GM13976 (cell line): ENCODE measurements around the gene EBF3.

ENCODE experiments used
- DNase-seq: peaks from one replicate; pipeline ENCODE4 v3.0.0; 2012; ENCODE audit warnings: low spot score
- CTCF ChIP-seq: IDR thresholded peaks from 2 replicates; pipeline ENCODE4 v1.5.1; 2012; ENCODE audit warnings: borderline replicate concordance, mild to moderate bottlenecking; ENCODE audit not compliant: insufficient read depth; ENCODE audit errors: extremely low read depth, missing control alignments, control extremely low read depth
- in situ Hi-C: fragments of 300-500 bp; cut with MboI; formaldehyde crosslinking; loops from one replicate; pipeline ENCODE4 v1.12.0; 2022; ENCODE audit warnings: low sequenced_read_pairs, mixed read lengths, inconsistent platforms; ENCODE audit not compliant: unreplicated experiment

The EBF3 gene

GRCh38 chr10:129909531-129910256, 54.4 kb downstream of the EBF3 start:
- DNase-seq, result no peak
- in situ Hi-C loops, result no loop called here
- no peak for TF ChIP-seq CTCF

- no peak for DNase-seq
- in situ Hi-C loops, result no loop called here
- no peak for TF ChIP-seq CTCF
These were observed 55.0 kb downstream of the EBF3 start for GRCh38 chr10:129909080-129909479.

GRCh38 chr10:129908406-129908805, 55.7 kb downstream of the EBF3 start:
- in situ Hi-C loops, result no loop called here
- no peak for TF ChIP-seq CTCF
- no peak for DNase-seq

- in situ Hi-C loops, result no loop called here
- no peak for TF ChIP-seq CTCF
- no peak for DNase-seq
These were observed 58.5 kb downstream of the EBF3 start for GRCh38 chr10:129905553-129905952.

- no peak for TF ChIP-seq CTCF
- in situ Hi-C loops, result no loop called here
- DNase-seq, result no peak
These were observed 59.8 kb downstream of the EBF3 start for GRCh38 chr10:129904323-129904722.

GRCh38 chr10:129901389-129902006, 62.6 kb downstream of the EBF3 start:
- in situ Hi-C loops, result no loop called here
- TF ChIP-seq CTCF, result no peak
- no peak for DNase-seq
